H9 (cell line): ENCODE data around the gene ZNF177. TPM values are rescaled to one million over a fixed set of nuclear protein-coding genes. Genes with fewer than 3 reads are reported as not detected.

Source experiments
- DNase-seq: peaks from one replicate; pipeline ENCODE4 v3.0.0-alpha.2; 2017
- H2AFZ ChIP-seq: one replicate; pipeline ENCODE4 v1.6.1; 2013; ENCODE audit warnings: mild to moderate bottlenecking, low read length, control low read depth, moderate library complexity
- H2AK5ac ChIP-seq: 2 replicates; pipeline ENCODE4 v1.6.1; 2013; ENCODE audit warnings: low read length, control low read depth, mixed read lengths; ENCODE audit not compliant: insufficient read length
- H2BK120ac ChIP-seq: one replicate; pipeline ENCODE4 v1.6.1; 2013; ENCODE audit warnings: low read depth, mild to moderate bottlenecking, low read length, control low read depth, inconsistent platforms; ENCODE audit not compliant: poor library complexity, severe bottlenecking
- H2BK12ac ChIP-seq: 2 replicates; pipeline ENCODE4 v1.6.1; 2013; ENCODE audit warnings: low read length, control low read depth, mixed read lengths, low read depth; ENCODE audit not compliant: insufficient read length
- H2BK15ac ChIP-seq: 2 replicates; pipeline ENCODE4 v1.6.1; 2013; ENCODE audit warnings: low read depth, low read length, control low read depth
- H2BK20ac ChIP-seq: one replicate; pipeline ENCODE4 v1.6.1; 2013; ENCODE audit warnings: low read depth, mild to moderate bottlenecking, low read length, control low read depth, inconsistent platforms; ENCODE audit not compliant: poor library complexity, severe bottlenecking
- H2BK5ac ChIP-seq: 2 replicates; pipeline ENCODE4 v1.6.1; 2013; ENCODE audit warnings: low read length, control low read depth, mixed read lengths; ENCODE audit not compliant: insufficient read length
- H3K14ac ChIP-seq: 2 replicates; pipeline ENCODE4 v1.6.1; 2013; ENCODE audit warnings: low read length, control low read depth; ENCODE audit not compliant: insufficient read depth
- H3K18ac ChIP-seq: 2 replicates; pipeline ENCODE4 v1.6.1; 2013; ENCODE audit warnings: low read depth, mild to moderate bottlenecking, mixed read lengths, low read length, control low read depth; ENCODE audit not compliant: insufficient read length
- H3K23ac ChIP-seq: 2 replicates; pipeline ENCODE4 v1.6.1; 2013; ENCODE audit warnings: low read length, control low read depth, mixed read lengths, low read depth; ENCODE audit not compliant: insufficient read length
- H3K23me2 ChIP-seq: 2 replicates; pipeline ENCODE4 v1.6.1; 2013; ENCODE audit warnings: low read depth, mild to moderate bottlenecking, mixed read lengths, low read length, control low read depth; ENCODE audit not compliant: insufficient read length, poor library complexity, severe bottlenecking
- H3K27ac ChIP-seq: 2 replicates; pipeline ENCODE4 v1.5.1; 2013; ENCODE audit warnings: low read length, control low read depth, mixed read lengths, low read depth; ENCODE audit not compliant: insufficient read length
- H3K27me3 ChIP-seq: 2 replicates; pipeline ENCODE4 v1.6.1; 2013; ENCODE audit warnings: low read length, control low read depth, inconsistent platforms; ENCODE audit not compliant: insufficient read depth
- H3K4ac ChIP-seq: 2 replicates; pipeline ENCODE4 v1.6.1; 2013; ENCODE audit warnings: low read depth, mild to moderate bottlenecking, control low read depth, inconsistent platforms, low read length, moderate library complexity
- H3K4me1 ChIP-seq: 2 replicates; pipeline ENCODE4 v1.6.1; 2013; ENCODE audit warnings: low read length, control low read depth, inconsistent platforms; ENCODE audit not compliant: insufficient read depth
- H3K4me2 ChIP-seq: 2 replicates; pipeline ENCODE4 v1.6.1; 2013; ENCODE audit warnings: low read length, control low read depth, mixed read lengths; ENCODE audit not compliant: insufficient read length, insufficient read depth
- H3K56ac ChIP-seq: 2 replicates; pipeline ENCODE4 v1.6.1; 2013; ENCODE audit warnings: low read depth, mild to moderate bottlenecking, mixed read lengths, low read length, control low read depth; ENCODE audit not compliant: insufficient read length
- H3K79me1 ChIP-seq: 2 replicates; pipeline ENCODE4 v1.6.1; 2013; ENCODE audit warnings: low read depth, mild to moderate bottlenecking, moderate library complexity, low read length, control low read depth, inconsistent platforms; ENCODE audit not compliant: insufficient read depth, poor library complexity, severe bottlenecking
- H3K79me2 ChIP-seq: 2 replicates; pipeline ENCODE4 v1.6.1; 2013; ENCODE audit warnings: low read length, control low read depth, inconsistent platforms; ENCODE audit not compliant: insufficient read depth
- H3K9ac ChIP-seq: 2 replicates; pipeline ENCODE4 v1.6.1; 2013; ENCODE audit warnings: low read length, control low read depth, mixed read lengths; ENCODE audit not compliant: insufficient read length; ENCODE audit errors: extremely low read depth
- H3K9me3 ChIP-seq: one replicate; pipeline ENCODE4 v1.6.1; 2013; ENCODE audit warnings: low read depth, low read length, inconsistent platforms; ENCODE audit not compliant: control insufficient read depth
- H3T11ph ChIP-seq: one replicate; pipeline ENCODE4 v1.6.1; 2013; ENCODE audit warnings: mild to moderate bottlenecking, low read length, control low read depth, inconsistent platforms
- H4K20me1 ChIP-seq: one replicate; pipeline ENCODE4 v1.6.1; 2013; ENCODE audit not compliant: control insufficient read depth, insufficient read length, insufficient read depth
- H4K5ac ChIP-seq: 2 replicates; pipeline ENCODE4 v1.6.1; 2013; ENCODE audit warnings: low read depth, mild to moderate bottlenecking, mixed read lengths, low read length, control low read depth; ENCODE audit not compliant: insufficient read length
- H4K8ac ChIP-seq: replicated peaks from 2 replicates; pipeline ENCODE4 v1.6.1; 2013; ENCODE audit warnings: low read length, control low read depth, mixed read lengths, low read depth; ENCODE audit not compliant: insufficient read length
- H4K91ac ChIP-seq: 2 replicates; pipeline ENCODE4 v1.6.1; 2013; ENCODE audit warnings: low read depth, mild to moderate bottlenecking, moderate library complexity, mixed read lengths, low read length, control low read depth; ENCODE audit not compliant: insufficient read length
- H3K27ac Mint-ChIP-seq, 3 experiments: 2 replicates in 2 of 3; 3 replicates in 1 of 3; pipeline ENCODE4 v1.8.0; 2020 to 2021; ENCODE audit warnings: mixed read lengths in 3 of 3, mild to moderate bottlenecking in 1 of 3, moderate library complexity in 1 of 3
- H3K27me3 Mint-ChIP-seq: 2 replicates; pipeline ENCODE4 v1.8.0; 2021; ENCODE audit warnings: low read depth, mild to moderate bottlenecking, moderate library complexity, mixed read lengths
- H3K36me3 Mint-ChIP-seq, 3 experiments: 2 replicates in 2 of 3; 3 replicates in 1 of 3; pipeline ENCODE4 v1.8.0; 2020 to 2021; ENCODE audit warnings: low read depth in 3 of 3, mixed read lengths in 3 of 3; ENCODE audit not compliant: insufficient read depth in 1 of 3
- H3K4me1 Mint-ChIP-seq, 2 experiments: 2 replicates each; pipeline ENCODE4 v1.8.0; 2020; ENCODE audit warnings: mixed read lengths in 2 of 2
- H3K4me3 Mint-ChIP-seq, 2 experiments: 2 replicates in 1 of 2; 3 replicates in 1 of 2; pipeline ENCODE4 v1.8.0; 2020 to 2021; ENCODE audit warnings: mild to moderate bottlenecking in 2 of 2, mixed read lengths in 2 of 2, moderate library complexity in 1 of 2
- H3K9me3 Mint-ChIP-seq, 2 experiments: 2 replicates in 1 of 2; 3 replicates in 1 of 2; pipeline ENCODE4 v1.8.0; 2020; ENCODE audit warnings: mild to moderate bottlenecking in 2 of 2, mixed read lengths in 2 of 2, moderate library complexity in 1 of 2
- CTCF ChIP-seq: fragments of 200-600 bp; sonication (generic); conservative IDR thresholded peaks from 3 replicates; pipeline ENCODE4 v1.8.0; 2021; ENCODE audit warnings: antibody characterized with exemption, mild to moderate bottlenecking
- WGBS: extraction: QIAGEN DNeasy Blood & Tissue Kit; methylation state at CpG from one replicate; pipeline ENCODE4 v1.1.7; 2013; ENCODE audit warnings: missing lambda C conversion rate, low lambda C conversion rate, mixed read lengths; ENCODE audit not compliant: insufficient read length; ENCODE audit errors: extremely low coverage; 5-methylcytosine and 5-hydroxymethylcytosine counted together
- total RNA-seq: library from RNA; stranded (reverse); gene quantifications from 2 replicates; pipeline ENCODE4 v1.2.1, GENCODE V29; 2021

ZNF177 gene
- total RNA-seq, 1 experiment from 2014 or later, result 5.7 TPM

GRCh38 chr19:9427941-9428340 is 65.1 kb downstream of the ZNF177 start:
- Mint-ChIP-seq H3K4me3 (no peak overlapping the region), H3K36me3 (peaks cover 43 to 74% (median 62%) of the 10 kb centered on the region in 3 experiments), H3K27me3 (no peaks in the 10 kb centered on the region), H3K4me1 (peaks cover 3% of the 10 kb centered on the region in 2 experiments), H3K27ac (no peak overlapping the region), H3K9me3 (peaks cover 6 to 16% of the 10 kb centered on the region in 2 experiments; a peak in 4 of 5 replicates)
- Histone ChIP-seq H2BK20ac (no peak overlapping the region), H4K8ac (no peak overlapping the region), H3K4ac (no peak overlapping the region), H3K9me3 (no peaks in the 10 kb centered on the region), H3K23me2 (no peaks in the 10 kb centered on the region), H3K23ac (no peak overlapping the region), H4K20me1 (no peaks in the 10 kb centered on the region), H2BK5ac (no peak overlapping the region), H4K5ac (no peak overlapping the region), H3K79me1 (no peaks in the 10 kb centered on the region), H3K79me2 (no peaks in the 10 kb centered on the region), H3K9ac (no peak overlapping the region), H2AFZ (no peak overlapping the region), H3K27ac (no peak overlapping the region), H3K56ac (no peak overlapping the region), H2BK15ac (no peak overlapping the region), H3K4me1 (no peaks in the 10 kb centered on the region), H3K4me2 (no peak overlapping the region), H2BK12ac (no peak overlapping the region), H4K91ac (no peak overlapping the region), H2AK5ac (no peak overlapping the region), H2BK120ac (no peak overlapping the region), H3K14ac (no peak overlapping the region), H3K18ac (no peak overlapping the region), H3T11ph (no peak overlapping the region), H3K27me3 (no peaks in the 10 kb centered on the region)
- TF ChIP-seq CTCF, result no peak
- no CpG with 5 or more reads among the region's 6 CpGs for WGBS
- no peak for DNase-seq
